ENCODE measurements around the gene VPS33A.

VPS33A gene

DNA sequence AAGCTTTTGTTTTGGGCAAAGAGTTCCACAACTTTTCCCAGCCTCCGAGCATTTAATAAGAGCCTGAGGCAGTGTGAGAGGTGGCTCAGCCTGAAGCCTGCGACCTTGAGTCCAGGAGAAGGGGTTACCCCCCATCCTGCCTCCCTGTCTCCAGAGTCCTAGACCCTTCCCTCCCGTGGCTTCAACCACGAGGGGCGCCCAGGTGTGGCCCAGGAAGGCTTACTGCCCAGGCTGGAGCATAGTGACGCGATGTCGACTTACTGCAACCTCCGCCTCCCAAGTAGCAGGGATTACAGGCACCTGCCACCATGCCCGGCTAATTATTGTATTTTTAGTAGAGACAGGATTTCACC lies 82.7 kb downstream of the VPS33A start:
- DNase-seq (ENCODE audit: low read depth), result no peak
- TF ChIP-seq, protein P1, sequence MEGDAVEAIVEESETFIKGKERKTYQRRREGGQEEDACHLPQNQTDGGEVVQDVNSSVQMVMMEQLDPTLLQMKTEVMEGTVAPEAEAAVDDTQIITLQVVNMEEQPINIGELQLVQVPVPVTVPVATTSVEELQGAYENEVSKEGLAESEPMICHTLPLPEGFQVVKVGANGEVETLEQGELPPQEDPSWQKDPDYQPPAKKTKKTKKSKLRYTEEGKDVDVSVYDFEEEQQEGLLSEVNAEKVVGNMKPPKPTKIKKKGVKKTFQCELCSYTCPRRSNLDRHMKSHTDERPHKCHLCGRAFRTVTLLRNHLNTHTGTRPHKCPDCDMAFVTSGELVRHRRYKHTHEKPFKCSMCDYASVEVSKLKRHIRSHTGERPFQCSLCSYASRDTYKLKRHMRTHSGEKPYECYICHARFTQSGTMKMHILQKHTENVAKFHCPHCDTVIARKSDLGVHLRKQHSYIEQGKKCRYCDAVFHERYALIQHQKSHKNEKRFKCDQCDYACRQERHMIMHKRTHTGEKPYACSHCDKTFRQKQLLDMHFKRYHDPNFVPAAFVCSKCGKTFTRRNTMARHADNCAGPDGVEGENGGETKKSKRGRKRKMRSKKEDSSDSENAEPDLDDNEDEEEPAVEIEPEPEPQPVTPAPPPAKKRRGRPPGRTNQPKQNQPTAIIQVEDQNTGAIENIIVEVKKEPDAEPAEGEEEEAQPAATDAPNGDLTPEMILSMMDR (conservative IDR thresholded peaks at IDR 0.05; ENCODE audit: low read depth, low read length), result no peak
- H3K4me3 ChIP-seq (ENCODE audit: low read length), result peak overlapping the region; percentile 54

DNA sequence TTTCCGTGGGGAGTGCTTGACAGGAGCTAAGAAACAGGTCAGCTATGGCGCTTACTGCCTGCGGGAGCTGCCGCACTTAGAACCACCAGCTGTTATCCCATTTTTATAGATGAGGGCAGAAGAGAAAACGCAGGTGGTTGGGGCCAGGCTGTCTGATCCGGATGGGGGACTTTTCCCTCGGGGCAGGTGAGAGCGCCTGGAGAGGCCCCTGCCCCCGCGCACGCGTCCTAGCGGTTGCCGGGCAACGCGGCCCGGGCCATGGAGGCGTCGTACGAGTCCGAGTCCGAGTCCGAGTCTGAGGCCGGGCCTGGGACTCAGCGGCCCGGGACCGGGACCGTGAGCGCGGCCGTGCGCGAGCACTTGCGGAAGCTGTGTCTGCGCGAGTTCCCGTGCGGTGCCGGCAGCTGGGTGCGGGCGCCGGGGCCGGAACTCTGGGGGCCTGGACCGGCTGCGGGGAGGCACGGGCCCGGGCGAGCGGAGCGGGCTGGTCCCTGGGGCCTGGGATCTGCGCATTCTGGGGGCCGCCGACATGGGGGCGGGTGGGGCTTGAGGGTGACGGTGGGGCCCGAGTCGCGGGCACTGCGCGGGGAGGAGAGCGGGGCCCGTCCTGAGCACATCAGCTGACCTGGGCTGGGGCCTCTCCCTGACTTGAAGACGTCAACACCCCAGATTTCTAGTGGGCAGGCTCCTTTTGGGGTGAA lies 83.3 kb downstream of the VPS33A start, which contains the start of gene LRRC43:
LRRC43 (plus strand) TSS at position 237 of the 701 bp plus-strand sequence; CDS start at position 259, 22 bp downstream.
- TF ChIP-seq, protein P1 (conservative IDR thresholded peaks at IDR 0.05; ENCODE audit: low read depth, low read length), result no peak
- peak within 1 kb of the TSS; percentile 54 for H3K4me3 ChIP-seq (ENCODE audit: low read length)
- DNase-seq (ENCODE audit: low read depth), result no peak

All from retinal pigment epithelial cell (primary cell).